Endodermal cell (in vitro differentiated cells): ENCODE data around the gene ACOT8. TPM values are rescaled to one million over a fixed set of nuclear protein-coding genes. Genes with fewer than 3 reads are reported as not detected.

Source experiments
- DNase-seq: peaks from one replicate; pipeline ENCODE4 v3.0.0-alpha.2; 2017
- H3K27ac ChIP-seq: 2 replicates; pipeline ENCODE4 v1.5.1; 2013; ENCODE audit warnings: mild to moderate bottlenecking, low read depth, low read length, moderate library complexity
- H3K27me3 ChIP-seq: 2 replicates; pipeline ENCODE4 v1.6.1; 2013; ENCODE audit warnings: mild to moderate bottlenecking, low read length, moderate library complexity; ENCODE audit not compliant: insufficient read depth, control insufficient read depth, poor library complexity, severe bottlenecking
- H3K36me3 ChIP-seq: 2 replicates; pipeline ENCODE4 v1.7.0; 2013; ENCODE audit warnings: mild to moderate bottlenecking, low read length, moderate library complexity; ENCODE audit not compliant: control insufficient read depth, insufficient read depth
- H3K4me1 ChIP-seq: one replicate; pipeline ENCODE4 v1.7.0; 2013; ENCODE audit warnings: low read length; ENCODE audit not compliant: control insufficient read depth, insufficient read depth
- H3K4me3 ChIP-seq: 2 replicates; pipeline ENCODE4 v1.5.1; 2013; ENCODE audit warnings: mild to moderate bottlenecking, low read length, moderate library complexity
- H3K9ac ChIP-seq: 2 replicates; pipeline ENCODE4 v1.6.1; 2013; ENCODE audit warnings: mild to moderate bottlenecking, low read length, moderate library complexity; ENCODE audit not compliant: poor library complexity, severe bottlenecking; ENCODE audit errors: extremely low read depth
- H3K9me3 ChIP-seq: 2 replicates; pipeline ENCODE4 v1.6.1; 2013; ENCODE audit warnings: mild to moderate bottlenecking, low read length, moderate library complexity; ENCODE audit not compliant: control insufficient read depth
- H3K27ac Mint-ChIP-seq: 2 replicates; pipeline ENCODE4 v1.8.0; 2020; ENCODE audit warnings: mixed read lengths
- H3K27me3 Mint-ChIP-seq: 2 replicates; pipeline ENCODE4 v1.8.0; 2021; ENCODE audit warnings: mild to moderate bottlenecking, mixed read lengths; ENCODE audit not compliant: insufficient read depth
- H3K36me3 Mint-ChIP-seq: 2 replicates; pipeline ENCODE4 v1.8.0; 2020; ENCODE audit warnings: low read depth, mixed read lengths
- H3K4me1 Mint-ChIP-seq: 2 replicates; pipeline ENCODE4 v1.8.0; 2020; ENCODE audit warnings: mixed read lengths
- H3K4me3 Mint-ChIP-seq: 2 replicates; pipeline ENCODE4 v1.8.0; 2020; ENCODE audit warnings: mild to moderate bottlenecking, moderate library complexity, mixed read lengths
- H3K9me3 Mint-ChIP-seq: 2 replicates; pipeline ENCODE4 v1.8.0; 2020; ENCODE audit warnings: mild to moderate bottlenecking, mixed read lengths
- WGBS, 2 experiments: methylation state at CpG; one replicate each; pipeline versions ENCODE4 v1.1.5 to v1.1.7; 2013; ENCODE audit warnings: missing lambda C conversion rate in 2 of 2, mixed read lengths in 1 of 2; ENCODE audit not compliant: insufficient coverage in 1 of 2, insufficient read length in 1 of 2; 5-methylcytosine and 5-hydroxymethylcytosine counted together
- total RNA-seq, 2 donors: library from RNA; stranded (reverse); fragmentation: NEBNext Ultra II Directional in 1 of 2; extraction: Animal tissue kit (Norgen Biotek cat#: 25700) in 1 of 2; gene quantifications; 2 replicates in 1 of 2; 3 replicates in 1 of 2; pipeline ENCODE4 v1.2.1, GENCODE V29; 2021
- TF ChIP-seq, protein P1 (sequence below): fragments of 200-600 bp; sonication (generic); conservative IDR thresholded peaks from 2 replicates; pipeline ENCODE4 v1.5.0; 2021; ENCODE audit warnings: antibody characterized with exemption, mild to moderate bottlenecking

ACOT8 gene
- total RNA-seq, 2 donors from 2014 or later = 24.3 to 27.9 TPM

DNA sequence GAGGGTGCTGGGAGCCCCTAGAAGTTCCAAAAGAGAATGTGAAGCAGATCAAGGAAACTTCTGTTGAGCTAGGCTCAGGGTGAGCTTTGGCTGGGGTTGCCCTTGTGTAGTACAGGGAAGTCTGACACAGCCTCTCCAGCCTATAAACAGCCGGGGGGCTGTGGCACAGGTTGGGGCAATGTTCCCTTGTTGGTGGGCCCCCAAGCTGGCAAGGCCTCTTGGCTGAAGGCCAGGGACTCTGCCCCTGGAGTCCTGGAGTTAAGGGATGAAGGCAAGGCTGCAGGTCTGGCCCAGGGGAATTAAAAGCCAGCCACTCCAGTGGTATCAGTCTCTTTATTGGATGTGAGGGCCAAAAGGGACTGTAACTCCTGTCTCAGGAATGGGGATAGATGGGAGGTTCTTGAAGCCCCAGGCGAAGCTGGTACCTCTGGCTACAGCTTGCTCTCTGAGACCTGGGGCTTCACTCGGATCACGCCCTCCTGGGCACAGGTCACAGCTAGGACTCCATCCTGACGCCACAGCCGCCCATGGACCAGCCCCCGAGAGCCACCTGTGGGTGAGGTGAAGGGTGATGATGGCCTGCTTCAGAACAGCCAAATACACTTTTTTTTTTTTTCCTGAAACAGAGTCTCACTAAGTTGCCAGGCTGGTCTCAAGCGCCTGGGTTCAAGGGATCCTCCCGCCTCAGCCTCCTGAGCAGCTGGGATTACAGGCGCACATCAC is 15.6 kb downstream of the ACOT8 start:
- Histone ChIP-seq H3K4me1 (no peaks in the 10 kb centered on the region), H3K27ac (no peak overlapping the region), H3K4me3 (no peak overlapping the region), H3K9me3 (no peaks in the 10 kb centered on the region), H3K27me3 (no peaks in the 10 kb centered on the region), H3K9ac (no peak overlapping the region), H3K36me3 (peaks cover 56% of the 10 kb centered on the region)
- TF ChIP-seq, protein P1, sequence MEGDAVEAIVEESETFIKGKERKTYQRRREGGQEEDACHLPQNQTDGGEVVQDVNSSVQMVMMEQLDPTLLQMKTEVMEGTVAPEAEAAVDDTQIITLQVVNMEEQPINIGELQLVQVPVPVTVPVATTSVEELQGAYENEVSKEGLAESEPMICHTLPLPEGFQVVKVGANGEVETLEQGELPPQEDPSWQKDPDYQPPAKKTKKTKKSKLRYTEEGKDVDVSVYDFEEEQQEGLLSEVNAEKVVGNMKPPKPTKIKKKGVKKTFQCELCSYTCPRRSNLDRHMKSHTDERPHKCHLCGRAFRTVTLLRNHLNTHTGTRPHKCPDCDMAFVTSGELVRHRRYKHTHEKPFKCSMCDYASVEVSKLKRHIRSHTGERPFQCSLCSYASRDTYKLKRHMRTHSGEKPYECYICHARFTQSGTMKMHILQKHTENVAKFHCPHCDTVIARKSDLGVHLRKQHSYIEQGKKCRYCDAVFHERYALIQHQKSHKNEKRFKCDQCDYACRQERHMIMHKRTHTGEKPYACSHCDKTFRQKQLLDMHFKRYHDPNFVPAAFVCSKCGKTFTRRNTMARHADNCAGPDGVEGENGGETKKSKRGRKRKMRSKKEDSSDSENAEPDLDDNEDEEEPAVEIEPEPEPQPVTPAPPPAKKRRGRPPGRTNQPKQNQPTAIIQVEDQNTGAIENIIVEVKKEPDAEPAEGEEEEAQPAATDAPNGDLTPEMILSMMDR = no peak
- Mint-ChIP-seq H3K36me3 (peaks cover 38% of the 10 kb centered on the region), H3K27ac (no peak overlapping the region), H3K4me1 (peaks cover 6% of the 10 kb centered on the region), H3K27me3 (no peaks in the 10 kb centered on the region), H3K9me3 (no peaks in the 10 kb centered on the region), H3K4me3 (no peak overlapping the region)
- 93 to 97% methylated on average over 7 to 10 of the region's 10 CpGs for WGBS, 2 experiments
- no peak for DNase-seq

DNA sequence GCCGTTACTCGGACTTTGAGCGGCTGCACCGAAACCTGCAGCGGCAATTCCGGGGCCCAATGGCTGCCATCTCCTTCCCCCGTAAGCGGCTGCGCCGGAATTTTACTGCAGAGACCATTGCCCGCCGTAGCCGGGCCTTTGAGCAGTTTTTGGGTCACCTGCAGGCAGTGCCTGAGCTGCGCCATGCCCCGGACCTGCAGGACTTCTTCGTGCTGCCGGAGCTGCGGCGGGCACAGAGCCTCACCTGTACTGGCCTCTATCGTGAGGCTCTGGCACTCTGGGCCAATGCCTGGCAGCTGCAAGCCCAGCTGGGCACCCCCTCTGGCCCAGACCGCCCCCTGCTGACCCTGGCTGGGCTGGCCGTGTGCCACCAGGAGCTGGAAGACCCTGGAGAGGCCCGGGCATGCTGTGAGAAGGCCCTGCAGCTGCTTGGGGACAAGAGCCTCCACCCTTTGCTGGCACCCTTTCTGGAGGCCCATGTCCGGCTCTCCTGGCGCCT is 16.4 kb downstream of the ACOT8 start:
- Histone ChIP-seq H3K4me3 (no peak overlapping the region), H3K36me3 (peaks cover 48% of the 10 kb centered on the region), H3K9me3 (no peaks in the 10 kb centered on the region), H3K9ac (no peak overlapping the region), H3K27ac (no peak overlapping the region), H3K27me3 (no peaks in the 10 kb centered on the region), H3K4me1 (no peaks in the 10 kb centered on the region)
- Mint-ChIP-seq H3K4me1 (peaks cover 7% of the 10 kb centered on the region), H3K9me3 (no peaks in the 10 kb centered on the region), H3K27me3 (no peaks in the 10 kb centered on the region), H3K27ac (no peak overlapping the region), H3K4me3 (no peak overlapping the region), H3K36me3 (peaks cover 31% of the 10 kb centered on the region)
- TF ChIP-seq, protein P1 = peak; percentile 18
- DNase-seq = no peak
- WGBS, 2 experiments = 94 to 95% methylated on average over 15 to 25 of the region's 25 CpGs

DNA sequence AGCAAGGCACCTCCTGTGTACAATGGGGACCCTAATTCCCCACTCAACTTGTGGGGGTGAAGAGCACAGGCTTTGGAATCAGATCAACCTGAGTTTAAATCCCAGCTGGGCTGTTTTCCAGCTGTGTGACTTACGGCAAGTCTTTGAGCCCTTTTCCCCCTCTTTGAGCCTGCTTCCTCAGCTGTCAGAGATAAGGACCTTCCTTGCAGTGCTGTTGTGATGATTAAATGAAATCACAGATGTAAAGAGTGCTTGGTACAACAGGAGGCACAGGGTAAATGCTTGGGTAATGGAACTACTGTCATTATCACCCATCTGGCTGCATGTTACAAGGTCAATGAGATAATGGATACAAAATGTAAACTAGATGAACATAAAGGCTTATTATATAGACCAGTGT is 20.4 kb downstream of the ACOT8 start:
- 50 to 89% methylated on average over 1 of the region's 1 CpG for WGBS, 2 experiments

More for the DNA sequence above, 20.4 kb downstream of the ACOT8 start:
- DNase-seq = no peak
- TF ChIP-seq, protein P1 = no peak
- no peak overlapping the region for H3K4me3 Mint-ChIP-seq
- H3K9ac ChIP-seq = no peak overlapping the region
- H3K27ac Mint-ChIP-seq = no peak overlapping the region
- no peaks in the 10 kb centered on the region for H3K27me3 ChIP-seq
- H3K36me3 ChIP-seq = peaks cover 9% of the 10 kb centered on the region
- peaks cover 6% of the 10 kb centered on the region for H3K4me1 ChIP-seq
- no peaks in the 10 kb centered on the region for H3K9me3 Mint-ChIP-seq
- peaks cover 5% of the 10 kb centered on the region for H3K36me3 Mint-ChIP-seq
- H3K27me3 Mint-ChIP-seq = no peaks in the 10 kb centered on the region
- H3K27ac ChIP-seq = no peak overlapping the region
- H3K4me1 Mint-ChIP-seq = peaks cover 14% of the 10 kb centered on the region
- H3K4me3 ChIP-seq = no peak overlapping the region
- no peaks in the 10 kb centered on the region for H3K9me3 ChIP-seq
